Measurements from ENCODE around the gene BCAR1. TPM values are rescaled to one million over a fixed set of nuclear protein-coding genes. Genes with fewer than 3 reads are reported as not detected.

The BCAR1 gene
- total and polyA plus RNA-seq, 2 of the 13 experiments (the other 11 are each of a cell fraction or from before 2014, with no cell fraction given): 48.1 to 51.7 TPM

GRCh38 chr16:75204410-75204758, 47.0 kb downstream of the BCAR1 start:
- intact Hi-C loops (cut with micrococcal nuclease; ENCODE audit: unreplicated experiment): no loop called here
- BruUV-seq (replicated peaks): no TSS peak
- no peaks in the 10 kb centered on the region for H3K9me3 ChIP-seq (ENCODE audit: low read length)
- no peak overlapping the region for H3K9ac ChIP-seq (ENCODE audit: insufficient read depth, low read depth, low read length)
- no peak overlapping the region for H2AFZ ChIP-seq (ENCODE audit: low read length)
- DNase-seq (ENCODE audit: low spot score): no peak
- no peaks in the 10 kb centered on the region for H4K20me1 ChIP-seq (ENCODE audit: insufficient read depth, low read length)
- no peak for ATAC-seq
- POLR2A ChIA-PET: no interaction called here
- no peaks in the 10 kb centered on the region for H3K79me2 ChIP-seq (ENCODE audit: insufficient read depth, low read length)
- peaks cover 16% of the 10 kb centered on the region; the same call in 1 of the 2 replicates for H3K4me1 ChIP-seq (ENCODE audit: insufficient read depth, low read length)
- no peak overlapping the region for H3K4me2 ChIP-seq (ENCODE audit: low read depth, low read length)
- TF ChIP-seq ZNF746 (CRISPR knock-in tag; IDR thresholded peaks at IDR 0.05) (no peak), ZNF770 (CRISPR knock-in tag; IDR thresholded peaks at IDR 0.05) (no peak), ZNF232 (CRISPR knock-in tag; IDR thresholded peaks at IDR 0.05; ENCODE audit: borderline replicate concordance) (no peak), RFX1 (IDR thresholded peaks at IDR 0.05) (no peak), BHLHE40 (IDR thresholded peaks at IDR 0.05; ENCODE audit: low read length) (no peak), NR1H2 (CRISPR knock-in tag; IDR thresholded peaks at IDR 0.05; ENCODE audit: borderline replicate concordance, low read depth) (no peak), HNRNPUL1 (IDR thresholded peaks at IDR 0.05; ENCODE audit: low read depth, low read length) (no peak)
- no peak for FAIRE-seq
- H3K36me3 ChIP-seq (replicated peaks in 1 of 2; ENCODE audit: control insufficient read depth in 1 of 2, insufficient read depth in 2 of 2, low read length in 2 of 2): no peaks in the 10 kb centered on the region
- CTCF ChIA-PET (ENCODE audit: low intra/inter-chr PET ratio, low total read pairs): no interaction called here
- no peak overlapping the region for H3K27ac ChIP-seq (ENCODE audit: extremely low read length, insufficient read depth, low read length)
- no peak overlapping the region for H3K4me3 ChIP-seq (replicated peaks in 1 of 3; ENCODE audit: insufficient read depth in 1 of 3, low read depth in 2 of 3, low read length in 3 of 3)
- 4% methylated on average over 4 of the region's 6 CpGs for WGBS (ENCODE audit: low lambda C conversion rate)
- H3K27me3 ChIP-seq (ENCODE audit: control insufficient read depth in 1 of 2, insufficient read depth in 2 of 2, low read length in 2 of 2): peaks cover 24 to 55% of the 10 kb centered on the region in 2 experiments
- in situ Hi-C loops (cut with HindIII; ENCODE audit: extremely low pct_ligation_motif_present, low pct_unique_long_range_greater_than_20kb): no loop called here

Data from HepG2 (cell line).